IPS-NIHi7 (cell line): ENCODE data around the gene ADIPOQ.
A peak's percentile ranks its signal among the peaks of the same experiment; 100 is the strongest.
"Not testable (repeated sequence)": the region's sequence is repeated elsewhere in the genome, so short reads cannot be mapped to it uniquely, and the experiment has no call there.

Experiments
- DNase-seq: peaks from one replicate; pipeline ENCODE4 v3.0.0; 2012; ENCODE audit warnings: mixed read lengths; ENCODE audit errors: extremely low spot score

Gene ADIPOQ

GRCh38 chr3:186826410-186826975 is 16.0 kb upstream of the ADIPOQ start:
- no peak for DNase-seq

GRCh38 chr3:186826976-186827857 is 15.3 kb upstream of the ADIPOQ start:
- DNase-seq: peak; percentile 99

DNA sequence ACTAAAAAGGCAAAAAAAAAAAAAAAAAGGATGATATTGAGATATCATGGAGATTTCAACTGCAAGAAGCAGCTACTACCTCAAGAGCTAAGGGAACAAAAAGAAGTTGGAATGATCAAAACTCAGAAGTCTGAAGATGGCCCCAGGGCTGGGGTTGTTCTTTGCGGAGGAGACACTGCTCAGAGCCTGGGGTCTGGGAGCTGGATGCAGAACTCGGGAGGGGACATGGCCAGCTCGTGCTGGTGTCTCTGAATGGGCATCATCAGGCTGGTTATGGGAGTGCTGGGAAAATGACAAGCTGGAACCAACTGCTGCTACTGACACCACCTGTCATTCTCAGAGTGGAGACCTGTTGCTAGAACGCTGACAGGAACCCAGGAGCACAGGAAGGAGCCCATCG is 14.2 kb upstream of the ADIPOQ start:
- DNase-seq: no peak

DNA sequence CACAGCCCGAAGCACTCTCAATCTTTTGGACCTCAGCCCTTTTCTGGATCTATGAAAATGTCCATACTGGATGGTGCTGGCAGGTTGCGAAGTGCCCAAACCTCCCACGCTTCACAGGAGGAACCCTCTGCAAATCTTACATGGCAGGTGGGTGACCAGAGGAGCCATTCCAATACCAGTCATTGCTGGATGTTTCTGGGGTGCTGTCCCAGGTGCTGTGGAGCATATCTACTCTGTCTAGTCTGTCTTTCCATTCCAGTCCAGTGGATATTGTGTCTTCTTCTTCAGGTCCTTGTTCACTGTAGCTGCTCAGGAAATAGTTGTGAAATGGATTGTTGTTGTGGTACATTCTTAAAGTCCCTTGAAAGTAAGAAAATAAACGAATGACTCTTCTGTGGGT is 10.7 kb upstream of the ADIPOQ start:
- DNase-seq: no peak

DNA sequence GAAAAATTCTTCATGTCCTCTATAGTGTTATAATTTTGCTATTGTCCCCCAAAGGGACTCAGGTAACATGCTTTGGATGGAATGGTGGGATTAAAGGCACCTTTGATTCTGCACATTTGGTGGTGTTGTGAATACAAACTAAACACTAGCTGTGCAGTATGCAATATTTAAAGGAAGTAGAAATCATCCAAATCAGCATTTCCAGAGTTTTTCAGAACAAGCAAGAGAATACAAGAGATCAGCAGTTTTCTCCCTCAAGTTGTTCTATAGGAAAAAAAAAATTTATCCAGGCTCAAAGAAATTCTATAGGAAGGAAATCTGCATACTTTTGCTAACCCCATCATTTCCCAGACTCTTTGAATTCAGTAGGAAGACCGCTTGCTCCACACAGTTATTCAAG is 10.2 kb upstream of the ADIPOQ start:
- no peak for DNase-seq

DNA sequence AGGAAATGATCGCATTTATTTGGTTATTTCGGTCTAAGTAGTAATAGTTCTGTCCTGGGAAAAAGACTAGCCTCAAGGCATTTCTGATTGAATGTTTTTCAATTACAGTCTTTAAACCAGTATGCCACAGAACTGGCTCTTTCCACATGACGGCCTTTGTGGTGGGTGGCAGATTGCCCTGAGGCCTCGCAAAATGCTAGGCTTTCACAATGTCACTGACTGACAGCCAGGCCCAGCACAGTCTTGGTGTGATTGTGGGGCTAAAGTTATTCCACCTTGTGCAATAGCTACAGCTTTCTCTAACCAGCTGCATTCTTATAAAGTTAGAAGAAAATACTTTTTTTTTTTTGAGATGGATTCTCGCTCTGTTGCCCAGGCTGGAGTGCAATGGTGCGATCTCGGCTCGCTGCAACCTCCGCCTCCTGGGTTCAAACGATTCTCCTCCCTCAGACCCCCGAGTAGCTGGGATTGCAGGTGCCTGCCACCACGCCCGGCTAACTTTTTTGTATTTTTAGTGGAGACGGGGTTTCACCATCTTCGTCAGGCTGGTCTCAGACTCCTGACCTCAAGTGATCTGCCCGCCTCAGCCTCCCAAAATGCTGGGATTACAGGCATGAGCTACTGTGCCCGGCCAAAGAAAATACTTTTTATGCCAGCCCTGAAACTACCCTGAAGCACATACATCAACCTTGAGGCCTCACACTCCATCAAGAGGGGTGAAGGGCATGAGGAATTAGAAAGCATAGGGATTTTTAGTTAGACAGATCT is 2.5 kb upstream of the ADIPOQ start:
- no peak for DNase-seq

GRCh38 chr3:186841620-186842019 is 890 bp upstream of the ADIPOQ start:
- no peak for DNase-seq

- no peak for DNase-seq
These were observed 526 bp downstream of the ADIPOQ start for GRCh38 chr3:186843039-186843432.

DNA sequence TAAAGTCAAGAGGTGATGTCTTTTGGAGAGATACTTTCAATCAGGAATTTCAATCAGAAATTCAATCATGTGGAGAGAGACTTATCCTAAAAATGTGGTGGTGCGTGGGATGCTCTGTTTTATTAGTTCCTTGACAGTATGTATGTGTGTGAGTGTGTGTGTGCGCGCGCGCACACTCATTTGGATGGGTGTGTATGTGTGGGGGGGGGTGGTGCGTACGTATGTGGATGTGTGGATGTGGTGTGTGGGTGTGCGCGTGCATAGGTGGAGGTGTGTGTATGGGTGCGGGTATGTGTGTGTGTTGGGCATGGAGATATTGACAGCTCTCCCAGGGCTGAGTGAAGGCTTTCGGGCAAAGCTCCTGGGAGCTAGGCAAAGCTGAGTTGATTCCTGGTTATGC is 2.4 kb downstream of the ADIPOQ start:
- DNase-seq: no peak

- no peak for DNase-seq
These were observed 3.2 kb downstream of the ADIPOQ start for GRCh38 chr3:186845756-186846155.

DNA sequence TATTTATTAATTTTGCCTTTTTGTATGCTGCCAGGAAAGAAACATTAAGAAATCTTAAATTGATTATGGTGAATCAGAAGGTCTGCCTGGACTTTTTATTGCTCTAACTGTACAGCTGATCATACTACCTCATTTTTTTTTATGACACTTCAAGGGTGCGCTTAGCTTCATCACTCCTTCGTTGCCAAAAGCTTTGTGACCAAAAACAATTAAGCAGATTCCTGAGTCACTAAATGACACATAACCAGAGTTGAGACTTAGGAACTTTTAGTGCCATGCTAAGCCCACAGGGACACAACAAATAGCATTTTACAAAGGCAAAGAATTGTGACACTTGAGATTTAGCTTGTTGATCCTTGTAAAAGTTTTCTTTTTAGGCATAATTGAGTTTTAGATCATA is 4.9 kb downstream of the ADIPOQ start:
- no peak for DNase-seq

DNA sequence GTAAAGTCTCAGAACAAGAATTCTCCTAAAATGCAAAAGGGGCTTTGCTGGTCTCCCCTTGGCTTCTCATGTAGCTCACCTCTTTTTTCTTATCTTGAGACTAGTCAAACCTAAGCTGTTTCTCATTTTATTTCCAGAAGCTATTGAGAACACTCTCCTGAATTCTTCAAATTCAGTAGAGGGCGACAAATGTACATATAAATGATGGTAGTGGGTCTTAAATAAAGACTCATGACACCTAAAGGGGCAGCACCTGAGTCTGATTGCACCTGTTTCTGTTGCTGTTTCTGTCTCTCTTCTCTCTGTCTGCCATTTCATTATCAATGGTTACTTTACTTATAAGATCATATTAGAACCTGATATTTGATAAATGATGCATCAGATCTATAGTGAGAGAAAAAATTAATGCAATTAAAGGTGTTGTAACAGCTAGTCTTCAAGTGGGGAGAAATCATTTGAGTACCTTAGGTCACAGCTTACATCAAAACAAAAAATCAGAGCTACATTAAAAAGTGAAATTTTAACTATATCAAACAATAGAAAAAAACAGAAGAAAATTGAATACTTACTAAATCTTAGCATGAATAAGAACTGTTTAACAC is 7.0 kb downstream of the ADIPOQ start:
- peak; percentile 66 for DNase-seq

- not testable (repeated sequence) for DNase-seq
These were observed 9.3 kb downstream of the ADIPOQ start for GRCh38 chr3:186851835-186852234.

GRCh38 chr3:186852994-186853393 is 10.5 kb downstream of the ADIPOQ start:
- DNase-seq: no peak

- no peak for DNase-seq
These were observed 11.6 kb downstream of the ADIPOQ start for GRCh38 chr3:186854146-186854545.

- DNase-seq: no peak
These were observed 12.4 kb downstream of the ADIPOQ start for GRCh38 chr3:186854954-186855353.

- no peak for DNase-seq
These were observed 15.2 kb downstream of the ADIPOQ start for GRCh38 chr3:186857743-186858142.

DNA sequence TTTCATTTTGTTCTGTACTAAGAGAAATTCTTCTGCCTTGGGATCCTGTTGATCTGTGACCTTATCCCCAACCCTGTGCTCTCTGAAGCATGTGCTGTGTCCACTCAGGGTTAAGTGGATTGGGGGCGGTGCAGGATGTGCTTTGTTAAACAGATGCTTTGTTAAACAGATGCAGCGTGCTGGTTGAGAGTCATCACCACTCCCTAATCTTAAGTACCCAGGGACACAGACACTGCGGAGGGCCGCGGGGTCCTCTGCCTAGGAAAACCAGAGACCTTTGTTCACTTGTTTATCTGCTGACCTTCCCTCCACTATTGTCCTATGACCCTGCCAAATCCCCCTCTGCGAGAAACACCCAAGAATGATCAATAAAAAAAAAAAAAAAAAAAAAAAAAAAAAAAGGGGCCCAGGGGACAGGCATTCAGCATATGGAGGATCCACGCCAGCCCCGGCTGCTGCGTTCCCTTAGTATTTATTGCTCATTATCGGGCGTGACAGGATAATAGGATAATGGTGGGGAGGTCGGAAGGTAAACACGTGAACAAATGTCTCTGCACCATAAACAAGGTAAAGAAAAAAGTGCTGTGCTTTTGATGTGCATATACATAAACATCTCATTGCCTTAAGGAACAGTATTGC is 22.8 kb downstream of the ADIPOQ start:
- not testable (repeated sequence) for DNase-seq

DNA sequence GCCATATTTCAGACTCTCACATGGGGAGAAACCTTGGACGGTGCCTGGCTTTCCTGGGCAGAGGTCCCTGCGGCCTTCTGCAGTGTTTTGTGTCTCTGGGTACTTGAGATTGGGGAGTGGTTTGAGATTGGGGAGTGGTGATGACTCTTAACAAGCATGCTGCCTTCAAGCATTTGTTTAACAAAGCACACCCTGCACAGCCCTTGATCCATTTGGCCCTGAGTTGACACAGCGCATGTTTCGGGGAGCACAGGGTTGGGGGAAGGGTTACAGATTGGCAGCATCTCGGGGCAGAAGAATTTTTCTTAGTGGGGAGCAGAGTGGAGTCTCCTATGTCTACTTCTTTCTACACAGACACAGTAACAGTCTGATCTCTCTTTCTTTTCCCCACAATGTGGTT is 23.6 kb downstream of the ADIPOQ start:
- not testable (repeated sequence) for DNase-seq

DNA sequence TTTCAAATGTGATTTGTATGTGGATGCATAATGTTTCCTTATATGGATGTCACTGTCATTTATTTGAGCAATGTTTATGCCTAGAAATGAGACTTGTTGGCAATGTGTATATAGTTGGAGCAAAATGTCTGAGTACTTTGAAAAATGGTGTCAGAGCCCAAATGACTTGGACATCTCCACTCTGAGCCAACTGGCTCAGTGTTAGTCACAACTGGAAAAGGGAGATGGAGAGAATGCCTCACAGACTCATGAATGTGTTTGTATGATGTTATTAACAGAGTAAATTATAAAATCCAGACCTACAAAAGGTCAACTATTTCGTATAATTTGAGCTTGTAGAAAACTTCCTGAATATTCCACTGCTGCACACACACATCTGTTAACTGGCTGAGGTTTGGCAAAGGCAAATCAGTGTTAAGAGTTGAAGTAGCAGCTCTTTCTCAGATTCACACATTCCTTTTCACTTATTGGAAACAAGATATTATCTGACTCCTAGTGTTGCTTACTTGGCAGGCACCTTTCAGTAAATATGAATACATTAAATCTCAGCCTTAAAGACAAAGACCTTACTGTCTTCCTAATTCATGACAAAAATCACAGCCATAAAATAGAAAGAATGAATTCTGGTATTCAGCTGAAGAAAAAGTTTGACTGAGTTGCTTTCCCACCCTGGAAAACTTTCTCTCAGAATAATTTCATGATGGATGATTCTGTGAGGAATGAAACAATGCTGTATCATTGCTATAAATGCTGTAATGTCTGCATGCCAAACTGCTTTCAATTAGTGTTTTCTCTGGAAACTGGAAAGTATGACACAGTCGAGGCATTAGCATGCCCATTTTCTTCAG is 27.0 kb downstream of the ADIPOQ start:
- no peak for DNase-seq
